ENCODE results near the gene NR0B2. TPM values are rescaled to one million over a fixed set of nuclear protein-coding genes. Genes with fewer than 3 reads are reported as not detected.

Gene NR0B2
- total RNA-seq, 2 donors from 2014 or later = 4.5 to 6.5 TPM

Other genes with a start within 250 kb of the NR0B2 start
- 10 to 100 TPM; 34.5 to 38.5 TPM for gene ARID1A, start 218.0 kb downstream of the NR0B2 start, total RNA-seq
- 1 to 10 TPM; 6.1 to 6.7 TPM for gene PIGV, start 126.0 kb downstream of the NR0B2 start, total RNA-seq
- gene ZDHHC18, start 87.3 kb downstream of the NR0B2 start, total RNA-seq = 10 to 100 TPM; 15.6 to 18.6 TPM
- under 1 TPM; 0.18 to 0.42 TPM for gene SFN, start 50.8 kb downstream of the NR0B2 start, total RNA-seq
- 10 to 100 TPM; 12.9 to 15.3 TPM for gene GPN2, start 23.7 kb downstream of the NR0B2 start, total RNA-seq
- 10 to 100 TPM in 1 of 2 donors, 1 to 10 TPM in 1; 8.6 to 11.4 TPM for gene GPATCH3, start 13.5 kb downstream of the NR0B2 start, total RNA-seq
- gene NUDC, start 7.8 kb upstream of the NR0B2 start, total RNA-seq = 10 to 100 TPM; 65.8 to 65.9 TPM
- under 1 TPM; 0.18 to 0.68 TPM for gene KDF1, start 46.5 kb upstream of the NR0B2 start, total RNA-seq
- gene TRNP1, start 79.7 kb upstream of the NR0B2 start, total RNA-seq = 10 to 100 TPM; 40.6 to 45.2 TPM
- gene TENT5B, start 98.9 kb upstream of the NR0B2 start, total RNA-seq = 10 to 100 TPM; 17.1 to 29.0 TPM
- 10 to 100 TPM; 17.4 to 37.3 TPM for gene SLC9A1, start 241.2 kb upstream of the NR0B2 start, total RNA-seq